ENCODE measurements around the gene CCDC170.

Gene CCDC170

GRCh38 chr6:151649835-151650234 lies 156.0 kb downstream of the CCDC170 start:
- in situ Hi-C loops (cut with HindIII; ENCODE audit: low sequenced_read_pairs): no loop called here

DNA sequence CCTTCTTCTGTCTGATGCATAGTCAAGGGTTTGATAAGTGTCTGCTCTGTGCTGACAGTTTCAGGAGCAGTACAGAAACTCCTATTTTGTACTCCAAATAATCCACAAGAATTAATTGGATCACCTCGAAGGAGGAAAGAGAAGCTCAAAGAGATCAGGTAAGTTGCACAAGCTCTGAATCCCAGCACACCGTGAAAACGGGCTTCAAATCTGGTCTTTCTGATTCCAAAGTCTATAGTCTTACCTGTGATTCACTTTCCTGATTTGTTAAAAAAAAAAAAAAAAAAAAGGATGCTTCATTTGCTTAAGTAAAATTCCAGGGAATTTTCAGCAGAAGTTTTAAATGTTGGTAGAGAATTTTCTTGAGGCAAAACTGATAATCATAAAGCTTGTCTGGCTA lies 157.8 kb downstream of the CCDC170 start:
- in situ Hi-C loops (cut with HindIII; ENCODE audit: low sequenced_read_pairs): no loop called here

- in situ Hi-C loops (cut with HindIII; ENCODE audit: low sequenced_read_pairs): no loop called here
Measured at GRCh38 chr6:151652325-151652724, 158.5 kb downstream of the CCDC170 start.

DNA sequence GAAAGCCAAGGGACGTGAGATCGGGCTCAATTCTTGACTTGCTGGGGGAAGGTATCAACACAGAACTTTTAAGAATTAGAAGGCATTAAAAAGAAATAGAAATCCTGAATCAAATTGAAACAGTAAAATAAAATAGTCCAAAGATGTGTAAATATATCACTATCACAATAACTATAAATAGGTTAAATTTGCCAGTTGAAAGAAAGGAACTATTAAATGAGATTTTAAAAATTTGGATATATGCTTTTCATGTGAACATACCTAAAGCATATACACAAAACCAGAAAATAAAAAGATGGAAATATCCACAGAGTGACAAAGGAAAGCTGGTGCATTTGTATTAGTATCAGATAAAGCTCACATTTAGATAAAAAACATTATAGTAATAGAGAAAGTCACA lies 161.3 kb downstream of the CCDC170 start:
- in situ Hi-C loops (cut with HindIII; ENCODE audit: low sequenced_read_pairs): no loop called here

- in situ Hi-C loops (cut with HindIII; ENCODE audit: low sequenced_read_pairs): no loop called here
Measured at GRCh38 chr6:151656392-151656791, 162.6 kb downstream of the CCDC170 start.

- in situ Hi-C loops (cut with HindIII; ENCODE audit: low sequenced_read_pairs): no loop called here
Measured at GRCh38 chr6:151658091-151658490, 164.3 kb downstream of the CCDC170 start.

DNA sequence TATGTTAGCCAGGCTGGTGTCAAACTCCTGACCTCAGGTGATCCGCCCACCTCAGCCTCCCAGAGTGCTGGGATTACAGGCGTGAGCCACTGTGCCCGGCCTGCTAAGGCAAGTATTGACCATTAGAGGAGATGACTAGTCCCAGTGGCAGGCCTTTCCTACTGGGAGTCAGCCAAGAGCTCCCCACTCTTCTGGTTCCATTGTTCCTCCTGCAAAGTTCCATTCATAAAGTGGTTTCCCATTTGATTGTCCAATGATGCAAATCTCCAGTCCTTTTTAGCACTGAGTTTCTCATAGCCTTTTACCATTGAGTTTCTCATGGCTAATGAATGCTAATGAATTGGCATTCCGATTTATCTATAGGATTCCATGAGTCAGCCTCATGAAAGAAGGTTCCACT lies 165.4 kb downstream of the CCDC170 start:
- in situ Hi-C loops (cut with HindIII; ENCODE audit: low sequenced_read_pairs): no loop called here

GRCh38 chr6:151661509-151661908 lies 167.7 kb downstream of the CCDC170 start:
- in situ Hi-C loops (cut with HindIII; ENCODE audit: low sequenced_read_pairs): no loop called here

DNA sequence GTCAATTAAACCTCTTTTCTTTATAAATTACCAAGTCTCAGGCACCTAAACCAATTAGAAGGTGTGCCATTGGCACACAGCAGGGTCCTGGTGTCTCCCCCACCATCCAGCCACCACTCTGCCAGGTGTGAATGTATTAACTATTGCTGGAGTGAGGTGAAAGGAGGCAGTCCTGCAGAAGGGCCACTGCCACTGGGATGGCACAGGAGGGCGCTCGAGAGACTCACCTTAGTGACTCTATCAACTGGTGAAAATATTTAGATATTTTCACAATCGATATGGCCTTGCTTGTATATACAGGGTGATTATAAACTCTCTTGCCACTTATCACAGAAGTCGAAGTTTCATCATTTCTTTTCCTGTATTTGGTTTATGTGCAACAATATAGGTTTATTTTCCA lies 168.1 kb downstream of the CCDC170 start:
- in situ Hi-C loops (cut with HindIII; ENCODE audit: low sequenced_read_pairs): no loop called here

- in situ Hi-C loops (cut with HindIII; ENCODE audit: low sequenced_read_pairs): no loop called here
Measured at GRCh38 chr6:151663559-151663958, 169.7 kb downstream of the CCDC170 start.

DNA sequence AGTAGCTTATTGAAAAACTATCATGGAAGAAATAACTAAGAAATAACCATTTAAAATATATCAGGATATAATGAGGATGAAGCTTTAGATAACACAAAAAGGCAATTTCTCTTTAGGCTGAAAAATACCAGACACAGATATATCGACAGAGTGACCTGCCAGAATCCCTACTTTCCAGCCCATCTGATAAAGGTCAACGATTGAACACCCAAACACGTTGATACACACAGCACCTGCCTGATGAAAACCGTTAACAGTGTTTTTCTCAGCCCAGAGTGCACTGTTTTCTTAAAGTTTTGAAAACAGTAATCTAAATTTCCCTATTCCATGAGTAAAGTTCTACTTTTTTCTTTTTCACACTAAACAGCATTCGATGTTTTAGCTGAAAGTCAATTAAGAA lies 170.6 kb downstream of the CCDC170 start:
- in situ Hi-C loops (cut with HindIII; ENCODE audit: low sequenced_read_pairs): no loop called here

- in situ Hi-C loops (cut with HindIII; ENCODE audit: low sequenced_read_pairs): no loop called here
Measured at GRCh38 chr6:151665329-151665728, 171.5 kb downstream of the CCDC170 start.

DNA sequence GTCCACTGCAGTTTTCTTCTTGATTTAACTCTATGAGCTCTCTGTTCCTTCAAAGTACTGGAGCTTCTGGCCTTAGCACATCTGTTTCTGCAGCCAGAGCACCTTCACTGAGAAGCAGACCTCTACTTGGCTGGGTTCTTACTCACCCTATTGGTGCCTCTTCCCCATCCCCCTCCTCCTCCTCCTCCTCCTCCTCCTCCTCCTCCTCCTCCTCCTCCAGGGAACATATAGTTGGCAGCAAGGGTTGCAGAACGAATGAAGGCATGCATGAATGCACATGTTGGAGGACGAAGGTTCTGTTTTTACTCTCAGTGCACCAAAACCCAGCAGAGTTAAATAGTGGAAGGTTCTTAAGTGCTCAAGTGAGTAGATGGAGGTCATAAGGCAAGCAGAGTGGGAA lies 172.7 kb downstream of the CCDC170 start:
- in situ Hi-C loops (cut with HindIII; ENCODE audit: low sequenced_read_pairs): no loop called here

- in situ Hi-C loops (cut with HindIII; ENCODE audit: low sequenced_read_pairs): no loop called here
Measured at GRCh38 chr6:151669208-151669560, 175.4 kb downstream of the CCDC170 start.

DNA sequence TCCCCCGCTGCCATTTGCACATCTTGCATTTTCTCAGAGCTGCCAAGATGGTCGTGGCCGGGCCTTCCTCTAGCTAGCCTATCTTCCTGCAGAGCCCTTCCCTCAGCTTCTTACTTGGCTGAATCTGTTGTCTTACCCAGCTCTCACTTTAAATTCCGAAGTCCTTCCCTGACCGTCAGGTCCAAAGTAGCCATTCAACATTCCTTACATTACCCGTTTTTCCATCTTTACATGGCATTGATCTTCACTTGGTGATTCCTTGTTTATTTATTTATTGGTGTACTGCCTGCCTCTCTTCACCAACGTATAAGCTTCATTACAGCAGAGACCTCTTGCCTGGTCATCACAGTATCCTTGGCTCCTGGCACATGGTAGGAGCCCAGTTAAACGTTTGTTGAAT lies 176.3 kb downstream of the CCDC170 start:
- in situ Hi-C loops (cut with HindIII; ENCODE audit: low sequenced_read_pairs): no loop called here

All from DLD1 (cell line).